Tibial artery (tissue), 4 donors: ENCODE results near the gene FAM72A.

ENCODE experiments used
- DNase-seq, 2 donors: peaks; one replicate each; pipeline ENCODE4 v3.0.0-alpha.2; 2019
- H3K27ac ChIP-seq, 2 donors: fragments of 200-600 bp; sonication (generic) in 1 of 2; 1 replicate in 1 of 2; 2 replicates in 1 of 2; pipeline ENCODE4 v1.5.1; 2018 to 2019; ENCODE audit warnings: mild to moderate bottlenecking in 1 of 2
- H3K27me3 ChIP-seq, 2 donors: fragments of 200-600 bp; sonication (generic) in 1 of 2; one replicate each; pipeline versions ENCODE4 v1.5.1 to v1.6.0; 2016 to 2019
- H3K36me3 ChIP-seq, 3 donors: fragments of 200-600 bp; sonication (generic) in 2 of 3; one replicate each; pipeline ENCODE4 v1.5.1; 2016 to 2019; ENCODE audit warnings: mild to moderate bottlenecking in 2 of 3
- H3K4me1 ChIP-seq, 4 donors: fragments of 200-600 bp; sonication (generic) in 2 of 4; 1 replicate in 3 of 4; 2 replicates in 1 of 4; pipeline ENCODE4 v1.5.1; 2016 to 2019
- H3K4me3 ChIP-seq, 2 donors: fragments of 200-600 bp; sonication (generic) in 1 of 2; 1 replicate in 1 of 2; 2 replicates in 1 of 2; pipeline ENCODE4 v1.5.1; 2018 to 2019; ENCODE audit warnings: mild to moderate bottlenecking in 2 of 2
- H3K9me3 ChIP-seq, 3 donors: fragments of 200-600 bp; sonication (generic) in 1 of 3; one replicate each; pipeline ENCODE4 v1.5.1; 2016 to 2019
- intact Hi-C: fragments of 100-400 bp; cut with DNase I; formaldehyde crosslinking; loops from one replicate; pipeline ENCODE4 v1.15.0; 2023; ENCODE audit warnings: low total_unique reads
- TF ChIP-seq, protein P1 (sequence below), 2 experiments: fragments of 200-600 bp in 1 of 2; fragments of 450-650 bp in 1 of 2; IDR thresholded peaks; one replicate each; pipeline ENCODE4 v1.5.1; 2017 to 2019; ENCODE audit warnings: antibody characterized with exemption in 2 of 2, mild to moderate bottlenecking in 1 of 2, moderate library complexity in 1 of 2

FAM72A gene

DNA sequence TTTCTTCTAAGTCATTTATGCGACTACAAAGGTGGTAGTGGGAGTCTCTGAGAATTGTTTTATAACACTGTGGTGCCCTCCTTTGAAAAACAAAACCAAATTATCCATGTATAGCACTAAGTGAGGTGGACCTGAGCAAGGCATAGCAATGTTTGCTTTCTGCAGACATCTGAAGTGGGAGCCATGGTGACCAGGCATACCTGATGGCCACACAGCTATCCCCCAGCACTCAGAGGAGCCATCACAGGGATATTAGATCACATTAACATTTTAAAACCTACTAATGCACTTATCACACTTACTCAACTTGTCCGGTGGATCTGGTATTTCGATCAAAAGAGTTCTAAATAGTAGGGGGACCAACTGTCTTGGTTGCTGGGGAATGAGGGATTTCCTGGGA is 60.6 kb downstream of the FAM72A start:
- no peaks in the 10 kb centered on the region for H3K9me3 ChIP-seq
- TF ChIP-seq, protein P1, sequence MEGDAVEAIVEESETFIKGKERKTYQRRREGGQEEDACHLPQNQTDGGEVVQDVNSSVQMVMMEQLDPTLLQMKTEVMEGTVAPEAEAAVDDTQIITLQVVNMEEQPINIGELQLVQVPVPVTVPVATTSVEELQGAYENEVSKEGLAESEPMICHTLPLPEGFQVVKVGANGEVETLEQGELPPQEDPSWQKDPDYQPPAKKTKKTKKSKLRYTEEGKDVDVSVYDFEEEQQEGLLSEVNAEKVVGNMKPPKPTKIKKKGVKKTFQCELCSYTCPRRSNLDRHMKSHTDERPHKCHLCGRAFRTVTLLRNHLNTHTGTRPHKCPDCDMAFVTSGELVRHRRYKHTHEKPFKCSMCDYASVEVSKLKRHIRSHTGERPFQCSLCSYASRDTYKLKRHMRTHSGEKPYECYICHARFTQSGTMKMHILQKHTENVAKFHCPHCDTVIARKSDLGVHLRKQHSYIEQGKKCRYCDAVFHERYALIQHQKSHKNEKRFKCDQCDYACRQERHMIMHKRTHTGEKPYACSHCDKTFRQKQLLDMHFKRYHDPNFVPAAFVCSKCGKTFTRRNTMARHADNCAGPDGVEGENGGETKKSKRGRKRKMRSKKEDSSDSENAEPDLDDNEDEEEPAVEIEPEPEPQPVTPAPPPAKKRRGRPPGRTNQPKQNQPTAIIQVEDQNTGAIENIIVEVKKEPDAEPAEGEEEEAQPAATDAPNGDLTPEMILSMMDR (IDR thresholded peaks at IDR 0.05) = no peak
- H3K36me3 ChIP-seq = no peaks in the 10 kb centered on the region
- no peaks in the 10 kb centered on the region for H3K4me1 ChIP-seq
- H3K27ac ChIP-seq = no peak overlapping the region
- H3K27me3 ChIP-seq = peaks cover 0 to 2% of the 10 kb centered on the region in 2 donors
- no peak for DNase-seq
- intact Hi-C loops = no loop called here
- H3K4me3 ChIP-seq = no peak overlapping the region

DNA sequence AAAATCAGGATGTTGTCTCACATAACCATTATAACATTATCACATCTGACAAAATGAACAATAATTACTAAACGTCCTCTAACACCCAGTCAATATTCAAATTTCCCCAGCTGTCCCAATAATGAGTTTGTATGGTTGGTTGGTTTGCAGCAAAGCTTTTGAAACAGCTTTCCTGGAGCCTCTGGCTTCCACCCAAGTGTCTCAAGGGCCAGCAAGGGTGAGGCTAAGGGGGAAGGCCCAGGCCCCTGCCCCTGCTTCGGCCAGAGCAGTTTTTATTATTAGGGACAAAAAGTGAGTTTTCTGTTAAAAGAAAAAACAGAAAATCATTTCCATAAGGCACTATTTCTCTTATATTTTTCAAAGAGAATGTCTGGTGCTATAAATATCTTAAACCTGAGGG is 66.4 kb downstream of the FAM72A start:
- H3K27me3 ChIP-seq = peaks cover 0 to 5% of the 10 kb centered on the region in 2 donors
- no peak overlapping the region for H3K4me3 ChIP-seq
- intact Hi-C loops = no loop called here
- no peaks in the 10 kb centered on the region for H3K4me1 ChIP-seq
- TF ChIP-seq, protein P1 (IDR thresholded peaks at IDR 0.05) = no peak
- H3K9me3 ChIP-seq = no peaks in the 10 kb centered on the region
- H3K36me3 ChIP-seq = no peaks in the 10 kb centered on the region
- no peak overlapping the region for H3K27ac ChIP-seq
- no peak for DNase-seq
